Dermis microvascular lymphatic vessel endothelial cell (primary cell): ENCODE results near the gene SMARCA4. TPM values are rescaled to one million over a fixed set of nuclear protein-coding genes. Genes with fewer than 3 reads are reported as not detected.

Experiments
- DNase-seq, 2 donors: peaks; one replicate each; pipeline versions ENCODE4 v3.0.0 to v3.0.0-alpha.2; 2010; ENCODE audit warnings: low read depth in 2 of 2
- total RNA-seq: library from RNA; depleted of rRNA; stranded (reverse); fragments of >200 nt; gene quantifications from 2 replicates; pipeline ENCODE4 v1.2.1, GENCODE V29; 2014

The SMARCA4 gene
- total RNA-seq, 1 donor from 2014 or later = 50.1 TPM

DNA sequence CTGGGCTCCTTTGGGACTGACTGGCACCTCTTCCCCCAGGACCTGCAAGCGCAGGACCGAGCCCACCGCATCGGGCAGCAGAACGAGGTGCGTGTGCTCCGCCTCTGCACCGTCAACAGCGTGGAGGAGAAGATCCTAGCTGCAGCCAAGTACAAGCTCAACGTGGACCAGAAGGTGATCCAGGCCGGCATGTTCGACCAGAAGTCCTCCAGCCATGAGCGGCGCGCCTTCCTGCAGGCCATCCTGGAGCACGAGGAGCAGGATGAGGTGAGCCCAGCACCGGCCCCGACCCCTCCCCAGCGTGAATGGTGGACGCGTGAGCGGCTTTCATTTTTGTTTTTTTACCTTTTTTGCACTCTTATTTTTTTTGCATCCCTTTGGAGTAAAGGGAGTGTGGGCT is 72.4 kb downstream of the SMARCA4 start:
- DNase-seq = no peak

DNA sequence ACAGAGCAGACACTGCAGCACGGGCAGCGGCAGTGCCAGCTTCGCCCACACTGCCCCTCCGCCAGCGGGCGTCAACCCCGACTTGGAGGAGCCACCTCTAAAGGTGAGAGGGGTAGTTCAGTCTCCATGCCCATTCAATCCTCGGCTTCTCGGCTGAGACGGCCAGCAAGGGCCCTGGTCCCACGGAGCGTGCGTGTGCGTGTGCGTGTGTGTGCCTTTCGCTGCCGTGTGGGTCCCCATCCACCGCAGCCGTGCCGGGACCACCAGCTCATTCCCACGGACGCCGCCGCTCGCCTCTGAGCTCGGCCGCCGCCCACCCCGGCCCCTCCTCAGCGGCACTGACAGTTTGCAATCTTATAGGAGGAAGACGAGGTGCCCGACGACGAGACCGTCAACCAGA is 72.9 kb downstream of the SMARCA4 start:
- DNase-seq = no peak

DNA sequence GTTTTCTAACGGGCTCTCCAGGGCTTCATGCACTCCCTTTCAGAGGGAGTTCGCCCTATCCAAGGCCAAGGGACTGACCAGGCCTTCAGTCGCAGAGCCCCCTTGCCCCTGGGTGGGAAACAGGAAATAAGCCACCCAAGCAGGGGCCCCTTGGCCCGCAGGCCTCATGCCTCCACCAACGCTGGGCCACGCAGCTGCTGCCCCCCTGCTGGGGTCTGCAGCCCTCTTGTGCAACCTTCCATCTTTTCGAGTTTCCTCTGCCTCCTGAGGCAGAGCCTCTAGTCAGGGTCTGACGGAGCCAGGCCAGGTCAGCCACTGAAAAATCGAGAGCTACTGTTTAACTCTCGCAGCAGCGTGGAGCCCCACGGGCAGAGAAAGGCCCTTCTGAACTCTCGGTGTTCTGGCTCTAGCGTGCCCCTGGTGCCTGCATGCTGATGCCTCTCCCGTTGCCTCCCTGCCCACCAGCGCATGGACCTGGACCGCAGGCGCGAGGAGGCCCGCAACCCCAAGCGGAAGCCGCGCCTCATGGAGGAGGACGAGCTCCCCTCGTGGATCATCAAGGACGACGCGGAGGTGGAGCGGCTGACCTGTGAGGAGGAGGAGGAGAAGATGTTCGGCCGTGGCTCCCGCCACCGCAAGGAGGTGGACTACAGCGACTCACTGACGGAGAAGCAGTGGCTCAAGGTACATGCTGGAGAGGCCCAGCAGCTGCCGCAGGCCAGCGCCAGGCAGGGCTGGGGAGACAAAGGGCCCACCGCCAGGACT is 73.8 kb downstream of the SMARCA4 start:
- no peak for DNase-seq

DNA sequence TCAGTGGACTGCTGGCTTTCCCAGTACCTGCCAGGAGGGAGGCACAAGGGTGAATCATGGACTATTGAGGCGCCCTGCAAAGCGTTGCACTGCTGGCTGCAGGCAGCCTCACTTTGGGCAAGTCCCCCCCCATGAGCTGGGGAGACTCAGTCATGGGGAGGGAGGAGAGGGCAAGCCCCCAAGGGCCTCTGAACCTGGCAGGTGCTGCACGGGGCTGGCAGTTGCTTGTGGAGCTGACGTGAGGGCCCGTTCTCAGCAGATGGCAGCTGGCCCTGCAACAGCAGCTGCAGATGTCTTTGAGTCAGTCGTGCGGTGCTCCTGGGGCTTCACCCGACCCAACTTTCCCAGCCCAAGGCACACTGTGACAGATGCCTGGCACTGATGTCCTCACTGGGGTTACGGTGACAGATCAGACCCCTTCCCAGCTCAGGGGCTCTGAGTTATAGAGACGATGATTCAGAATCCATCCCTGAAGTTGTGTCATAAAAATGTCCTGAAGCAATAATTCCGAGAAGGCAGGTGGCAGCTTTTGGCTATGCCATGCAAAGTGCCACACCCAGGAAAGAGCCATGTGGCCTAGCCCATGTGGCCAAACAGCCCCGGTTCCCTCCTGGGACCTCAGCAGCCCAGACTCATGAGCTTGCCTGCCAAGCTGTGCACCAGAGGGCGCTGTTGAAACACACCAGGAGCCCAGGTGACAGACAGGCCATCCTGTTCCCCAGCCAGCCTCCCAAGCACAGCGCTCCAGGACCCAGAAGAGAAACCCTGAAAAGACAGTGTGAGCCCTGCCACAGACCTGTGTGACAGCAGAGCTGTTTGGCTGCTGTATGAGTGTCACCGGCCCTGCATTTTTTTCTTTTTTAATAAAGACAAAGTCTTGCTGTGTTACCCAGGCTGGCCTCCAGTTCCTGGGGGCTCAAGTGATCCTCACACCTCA is 74.9 kb downstream of the SMARCA4 start:
- peak; percentile 84 to 87 for DNase-seq

DNA sequence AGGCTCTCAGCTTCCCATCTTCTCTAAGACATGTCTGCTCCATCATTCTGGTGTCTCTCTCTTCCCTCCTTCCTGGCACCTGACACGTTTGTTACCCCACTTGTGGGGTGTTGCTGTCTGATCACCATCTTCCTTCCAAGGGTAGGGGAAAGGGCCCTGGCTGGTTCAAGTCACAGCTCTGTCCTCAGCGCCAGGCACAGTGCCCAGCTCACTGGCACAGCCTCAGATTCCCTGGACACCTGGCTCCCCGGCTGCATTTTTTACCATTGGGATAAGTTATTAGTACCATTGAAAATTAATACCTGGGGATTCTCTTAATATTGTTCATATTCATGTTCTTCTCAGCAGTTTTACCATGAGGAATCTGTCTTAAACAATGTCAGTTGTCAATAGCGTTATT is 77.7 kb downstream of the SMARCA4 start:
- DNase-seq = no peak

DNA sequence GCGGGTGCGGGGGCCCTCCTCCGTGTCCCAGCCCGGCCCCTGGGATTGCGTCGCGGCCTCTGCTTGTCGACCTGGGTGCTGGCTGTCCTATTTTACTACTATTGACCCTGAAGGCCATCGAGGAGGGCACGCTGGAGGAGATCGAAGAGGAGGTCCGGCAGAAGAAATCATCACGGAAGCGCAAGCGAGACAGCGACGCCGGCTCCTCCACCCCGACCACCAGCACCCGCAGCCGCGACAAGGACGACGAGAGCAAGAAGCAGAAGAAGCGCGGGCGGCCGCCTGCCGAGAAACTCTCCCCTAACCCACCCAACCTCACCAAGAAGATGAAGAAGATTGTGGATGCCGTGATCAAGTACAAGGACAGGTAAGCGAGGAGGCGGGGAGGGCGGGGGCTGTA is 80.4 kb downstream of the SMARCA4 start:
- DNase-seq = no peak

DNA sequence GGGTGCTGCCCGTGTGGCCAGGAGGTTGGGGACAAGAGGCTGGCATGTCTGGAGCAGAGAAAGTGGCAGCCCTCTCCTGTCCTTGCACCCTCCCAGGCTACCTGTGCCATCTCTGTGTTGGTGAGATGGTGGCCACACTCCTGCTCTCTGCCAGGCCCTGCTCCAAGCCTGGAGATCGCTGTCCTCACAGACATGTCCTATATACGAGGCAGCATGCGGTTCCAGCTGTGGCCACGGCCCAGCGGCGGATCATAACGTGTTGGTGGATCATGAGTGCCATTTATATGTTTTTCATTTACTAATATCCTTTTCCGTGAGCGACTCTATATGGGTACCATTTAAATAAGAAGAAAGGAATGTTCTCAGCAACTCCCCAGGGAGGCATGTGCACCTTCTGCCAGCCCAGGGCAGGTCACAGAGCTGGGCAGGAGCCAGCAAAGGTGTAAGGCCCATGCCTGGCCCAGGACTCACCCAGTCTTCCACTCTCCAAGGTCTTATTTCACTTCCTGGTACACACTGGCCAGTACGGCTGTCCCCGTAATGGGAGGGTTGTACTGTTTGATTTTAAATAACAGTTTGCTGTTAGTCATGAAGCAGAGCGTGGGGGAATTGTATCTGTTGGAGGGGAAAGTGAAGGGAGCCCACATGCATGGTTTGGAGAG is 81.3 kb downstream of the SMARCA4 start:
- DNase-seq = no peak

DNA sequence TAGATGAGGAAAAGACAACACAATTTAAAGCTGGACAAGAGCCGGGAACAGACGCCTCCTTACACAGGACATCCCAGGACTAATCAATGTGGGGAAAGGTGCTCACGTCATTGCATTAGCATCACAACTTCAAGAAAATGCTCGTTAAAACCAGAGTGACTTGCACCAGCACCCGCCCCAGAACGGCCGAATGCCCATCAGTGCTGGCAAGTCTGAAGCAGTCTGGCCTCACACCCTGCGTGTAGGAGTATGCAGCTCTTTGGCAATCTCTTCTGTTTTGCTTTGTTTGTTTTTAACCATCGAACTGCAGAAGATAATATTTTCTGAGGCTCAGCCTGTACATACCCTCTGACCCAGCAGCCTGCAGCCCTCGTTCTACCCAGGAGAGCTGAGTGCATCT is 83.6 kb downstream of the SMARCA4 start:
- DNase-seq = no peak

DNA sequence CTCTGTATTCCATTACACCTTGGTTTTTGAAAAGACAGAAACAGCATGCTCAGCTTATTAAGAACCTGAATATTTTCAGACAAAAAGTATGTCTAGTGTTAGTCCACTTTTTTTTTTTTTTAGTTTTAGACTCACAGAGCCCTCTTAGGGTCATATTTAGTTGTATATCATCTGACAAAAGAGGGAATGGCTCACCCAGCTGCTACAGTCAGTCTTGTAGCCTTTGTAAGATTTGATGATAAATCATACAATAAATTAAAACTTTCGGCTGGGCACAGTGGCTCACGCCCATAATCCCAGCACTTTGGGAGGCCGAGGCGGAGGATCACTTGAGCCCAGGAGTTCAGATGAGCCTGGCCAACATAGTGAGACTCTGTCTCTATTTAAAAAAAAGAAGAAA is 84.7 kb downstream of the SMARCA4 start:
- no peak for DNase-seq

DNA sequence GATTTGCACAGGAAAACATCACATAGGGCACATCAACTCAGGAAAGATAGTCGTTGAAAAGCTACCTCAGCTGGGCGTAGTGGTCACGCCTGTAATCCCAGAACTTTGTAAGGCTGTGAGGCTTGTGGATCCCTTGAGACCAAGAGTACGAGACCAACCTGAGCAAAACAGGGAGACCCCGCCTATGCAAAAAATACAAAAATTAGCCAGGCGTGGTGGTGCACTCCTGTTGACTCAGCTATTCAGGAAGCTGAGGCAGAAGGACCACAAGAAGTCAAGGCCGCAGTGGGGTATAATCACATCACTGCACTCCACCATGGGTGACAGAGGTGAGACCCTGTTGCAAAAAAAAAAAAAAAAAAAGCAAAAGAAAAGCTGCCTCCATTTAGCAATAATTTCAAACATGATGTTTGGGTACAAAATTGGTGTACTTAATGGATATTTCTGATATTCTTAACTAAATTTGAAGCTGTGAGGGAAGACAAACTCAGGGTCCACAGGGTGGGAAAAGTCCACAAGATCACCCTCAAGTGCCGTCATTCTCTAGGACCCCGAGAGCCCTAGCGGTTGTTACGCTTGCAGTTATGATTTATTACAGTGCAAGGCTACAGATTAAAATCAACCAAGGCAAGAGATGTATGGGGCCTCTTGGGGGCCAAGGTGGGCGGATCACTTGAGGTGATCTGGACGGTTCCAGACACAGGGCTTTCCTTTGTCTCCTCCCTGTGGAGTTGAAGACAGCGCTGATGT is 86.0 kb downstream of the SMARCA4 start:
- DNase-seq = no peak

DNA sequence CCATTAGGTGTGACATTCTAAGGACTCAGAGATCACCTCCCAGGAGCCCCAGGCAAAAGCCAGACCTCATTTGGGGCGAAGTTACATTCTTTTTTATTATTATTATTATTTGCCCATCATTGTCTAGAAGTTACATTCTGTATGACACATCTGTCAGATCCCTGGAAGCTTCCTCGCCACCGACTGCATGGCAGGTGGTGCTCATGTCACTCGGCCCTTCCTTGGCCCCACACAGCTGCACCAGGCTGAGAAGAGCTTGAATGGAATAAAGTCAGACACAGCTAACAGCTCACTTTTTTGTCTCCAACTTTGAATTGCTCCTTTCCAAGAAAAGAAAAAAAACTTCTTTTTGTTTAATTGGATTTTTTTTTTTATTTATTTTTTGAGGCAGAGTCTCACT is 87.0 kb downstream of the SMARCA4 start:
- DNase-seq = no peak

DNA sequence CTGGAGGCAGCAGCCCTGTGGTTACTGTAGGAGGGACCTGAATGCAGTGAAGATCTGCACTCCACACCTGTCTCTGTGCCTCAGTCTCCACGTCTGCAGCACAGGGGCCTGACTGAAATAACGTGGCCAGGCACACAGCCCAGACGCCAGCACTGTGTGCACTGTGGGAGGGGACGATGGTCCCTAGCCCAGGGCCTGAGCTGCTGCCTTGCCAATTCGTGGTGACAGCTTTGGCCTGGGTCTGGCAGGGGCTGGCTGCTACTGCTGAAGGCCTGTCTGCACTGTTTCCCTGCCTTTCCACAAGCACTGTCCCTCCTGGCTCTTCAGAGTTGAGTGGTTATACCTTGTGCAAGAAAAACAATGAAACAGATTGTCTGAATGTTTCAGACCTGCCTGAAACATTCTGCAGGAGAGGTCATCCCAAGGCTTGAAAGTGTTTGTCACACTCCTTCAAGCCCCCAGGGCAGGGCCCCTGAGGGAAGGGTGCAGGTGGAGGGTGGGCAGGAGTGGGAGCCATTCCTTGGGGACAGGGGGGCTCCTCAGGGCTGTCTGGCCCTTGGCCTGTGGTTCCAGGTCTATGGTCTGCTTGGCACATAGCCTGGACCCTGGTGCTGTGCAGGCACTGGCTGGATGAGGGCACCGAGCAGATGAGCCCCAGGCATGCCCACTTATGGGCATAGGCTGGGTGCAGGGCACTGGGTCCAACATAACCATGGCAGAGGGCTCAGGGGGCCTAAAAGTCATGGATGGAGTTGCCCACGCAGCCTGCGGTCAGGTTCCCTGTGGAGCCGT is 89.7 kb downstream of the SMARCA4 start:
- no peak for DNase-seq

DNA sequence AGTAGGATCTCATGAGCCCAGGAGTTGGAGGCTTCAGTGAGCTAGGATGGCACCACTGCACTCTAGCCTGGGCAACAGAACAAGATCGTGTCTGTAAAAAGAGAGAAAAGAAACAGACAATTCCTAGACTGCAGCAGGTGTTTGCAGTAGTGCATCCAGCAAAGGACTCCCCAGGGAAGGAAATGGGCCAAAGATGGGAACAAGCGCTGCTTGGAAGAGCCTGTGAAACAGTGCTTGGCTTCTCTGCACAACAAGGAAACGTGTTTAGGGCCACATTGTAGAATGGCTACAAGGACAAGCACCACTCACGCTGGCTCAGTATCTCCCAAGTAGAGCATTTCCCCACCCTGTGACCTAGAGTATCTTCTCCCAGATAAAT is 93.0 kb downstream of the SMARCA4 start:
- no peak for DNase-seq

DNA sequence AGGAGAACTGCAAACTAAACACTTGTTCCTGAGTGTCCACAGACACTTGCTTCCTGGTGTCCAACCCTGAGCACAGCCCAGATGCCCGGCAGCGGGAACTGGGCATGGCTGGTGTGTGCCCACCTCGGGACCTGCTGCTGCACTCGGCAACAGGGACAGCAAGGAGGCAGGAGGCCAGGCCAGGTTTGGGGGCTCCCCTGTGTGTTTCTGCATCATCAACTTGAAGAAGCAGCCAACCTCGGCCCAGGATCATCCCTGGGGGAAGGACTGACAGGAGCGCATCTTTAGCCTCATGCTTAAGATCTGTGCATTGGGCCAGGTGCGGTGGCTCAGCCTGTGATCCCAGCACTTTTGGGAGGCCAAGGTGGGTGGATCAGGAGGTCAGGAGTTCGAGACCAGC is 93.4 kb downstream of the SMARCA4 start:
- DNase-seq = no peak

DNA sequence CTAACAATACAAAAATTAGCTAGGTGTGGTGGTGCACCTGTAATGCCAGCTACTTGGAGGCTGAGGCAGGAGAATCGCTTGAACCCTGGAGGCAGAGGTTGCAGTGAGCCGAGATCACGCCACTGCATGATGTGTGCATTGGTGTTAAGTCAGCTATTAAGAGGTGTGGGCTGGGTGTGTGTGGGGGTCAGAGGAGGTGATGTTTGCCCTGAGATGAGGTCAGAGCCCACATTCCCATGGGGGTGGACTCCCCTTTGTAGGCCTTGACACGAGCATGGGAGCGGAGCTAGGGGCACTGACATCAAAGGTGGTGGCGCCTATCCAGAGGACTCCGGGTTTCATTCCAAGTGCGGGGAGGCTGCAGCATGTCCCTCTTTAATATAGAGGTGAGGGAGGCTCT is 93.8 kb downstream of the SMARCA4 start:
- DNase-seq = no peak

DNA sequence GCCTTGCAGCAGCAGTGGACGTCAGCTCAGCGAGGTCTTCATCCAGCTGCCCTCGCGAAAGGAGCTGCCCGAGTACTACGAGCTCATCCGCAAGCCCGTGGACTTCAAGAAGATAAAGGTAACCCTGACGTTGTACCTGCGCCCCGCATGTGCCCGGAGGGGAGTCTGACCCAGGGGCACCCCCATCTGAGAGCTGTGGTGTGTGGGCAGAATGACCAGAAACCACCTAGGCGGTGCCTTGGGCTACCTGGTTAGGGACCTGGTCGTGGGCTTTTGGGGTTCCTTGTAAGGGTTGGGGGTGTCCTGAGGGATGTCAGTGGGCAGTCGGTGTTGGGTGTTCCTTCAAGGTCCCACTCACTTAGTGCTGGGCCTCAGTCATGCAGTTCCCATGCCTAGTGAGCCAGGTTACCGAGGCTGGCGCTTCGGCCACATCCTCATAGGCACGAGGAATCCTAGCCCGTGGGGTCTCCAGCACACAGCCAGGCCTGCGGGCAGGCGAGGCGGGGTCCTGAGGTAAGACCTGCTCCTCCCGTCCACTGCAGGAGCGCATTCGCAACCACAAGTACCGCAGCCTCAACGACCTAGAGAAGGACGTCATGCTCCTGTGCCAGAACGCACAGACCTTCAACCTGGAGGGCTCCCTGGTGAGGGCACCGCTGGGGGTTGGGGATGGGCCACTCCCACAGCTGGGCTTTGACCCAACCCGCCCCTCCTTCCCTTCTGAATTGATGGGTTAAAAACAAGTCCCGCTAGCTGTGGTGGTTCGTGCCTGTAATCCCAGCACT is 97.6 kb downstream of the SMARCA4 start:
- no peak for DNase-seq

DNA sequence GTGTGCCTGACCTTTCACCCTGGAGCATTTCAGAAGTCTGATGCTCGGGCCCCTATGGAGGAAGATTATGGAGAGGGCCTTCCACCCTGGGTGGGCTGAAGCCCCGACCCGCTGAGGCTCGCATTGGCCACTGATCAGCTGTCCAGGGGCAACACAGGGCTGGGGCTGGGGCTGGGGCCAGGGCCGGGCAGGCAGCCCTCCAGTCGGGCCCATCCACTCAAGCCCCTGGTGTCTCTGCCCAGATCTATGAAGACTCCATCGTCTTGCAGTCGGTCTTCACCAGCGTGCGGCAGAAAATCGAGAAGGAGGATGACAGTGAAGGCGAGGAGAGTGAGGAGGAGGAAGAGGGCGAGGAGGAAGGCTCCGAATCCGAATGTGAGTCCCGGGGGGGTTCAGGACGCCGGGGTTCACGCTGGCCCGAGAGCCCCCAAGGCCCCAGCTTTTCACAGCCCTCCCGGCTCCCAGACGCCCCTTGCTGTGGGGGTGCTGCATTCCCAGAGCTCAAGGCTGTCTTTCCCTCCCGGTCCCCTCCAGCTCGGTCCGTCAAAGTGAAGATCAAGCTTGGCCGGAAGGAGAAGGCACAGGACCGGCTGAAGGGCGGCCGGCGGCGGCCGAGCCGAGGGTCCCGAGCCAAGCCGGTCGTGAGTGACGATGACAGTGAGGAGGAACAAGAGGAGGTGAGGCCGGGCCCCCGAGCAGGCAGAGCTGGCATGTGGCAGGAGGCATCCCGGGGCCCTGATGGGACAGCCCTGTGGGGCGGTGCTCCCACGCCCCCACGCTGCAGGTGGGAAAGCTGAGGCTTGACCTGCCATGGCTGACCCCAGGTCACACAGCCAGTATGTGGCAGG is 98.9 kb downstream of the SMARCA4 start:
- no peak for DNase-seq

DNA sequence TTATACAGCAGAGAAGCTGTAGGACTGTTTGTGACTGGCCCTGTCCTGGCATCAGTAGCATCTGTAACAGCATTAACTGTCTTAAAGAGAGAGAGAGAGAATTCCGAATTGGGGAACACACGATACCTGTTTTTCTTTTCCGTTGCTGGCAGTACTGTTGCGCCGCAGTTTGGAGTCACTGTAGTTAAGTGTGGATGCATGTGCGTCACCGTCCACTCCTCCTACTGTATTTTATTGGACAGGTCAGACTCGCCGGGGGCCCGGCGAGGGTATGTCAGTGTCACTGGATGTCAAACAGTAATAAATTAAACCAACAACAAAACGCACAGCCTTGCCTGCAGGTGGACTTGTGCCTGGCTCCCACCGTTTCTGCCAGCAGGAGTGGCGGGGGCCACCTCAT is 101.1 kb downstream of the SMARCA4 start:
- no peak for DNase-seq

DNA sequence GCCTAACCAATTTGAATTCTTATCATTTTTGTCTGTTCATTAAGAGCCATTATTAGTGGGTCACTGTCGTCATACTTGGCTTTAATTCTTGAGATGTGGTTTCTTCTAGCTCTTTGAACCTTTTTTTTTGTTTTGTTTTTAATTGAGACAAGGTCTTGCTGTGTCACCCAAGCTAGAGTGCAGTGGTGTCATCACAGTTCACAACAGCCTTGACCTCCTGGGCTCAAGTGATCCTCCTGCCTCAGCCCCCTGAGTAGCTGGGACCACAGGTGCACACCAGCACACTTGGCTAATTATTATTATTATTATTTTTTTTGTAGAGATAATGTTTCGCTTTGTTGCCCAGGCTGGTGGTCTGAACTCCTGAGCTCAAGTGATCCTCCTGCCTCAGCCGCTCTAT is 102.6 kb downstream of the SMARCA4 start:
- no peak for DNase-seq
